Stomach smooth muscle (tissue), 2 donors: ENCODE results near the gene RNU1-2.
"Not testable (repeated sequence)": the region's sequence is repeated elsewhere in the genome, so short reads cannot be mapped to it uniquely, and the experiment has no call there.

Experiments
- H3K27ac ChIP-seq: one replicate; pipeline ENCODE4 v1.7.0; 2013; ENCODE audit warnings: mild to moderate bottlenecking, low read length, inconsistent platforms
- H3K27me3 ChIP-seq, 2 donors: one replicate each; pipeline ENCODE4 v1.7.0; 2013; ENCODE audit warnings: low read length in 2 of 2; ENCODE audit not compliant: insufficient read depth in 2 of 2, control insufficient read depth in 1 of 2
- H3K36me3 ChIP-seq, 2 donors: one replicate each; pipeline ENCODE4 v1.7.0; 2013; ENCODE audit warnings: low read length in 2 of 2; ENCODE audit not compliant: control insufficient read depth in 2 of 2, insufficient read depth in 2 of 2
- H3K4me1 ChIP-seq: one replicate; pipeline ENCODE4 v1.7.0; 2013; ENCODE audit warnings: low read length; ENCODE audit not compliant: control insufficient read depth, insufficient read depth
- H3K4me3 ChIP-seq, 2 donors: one replicate each; pipeline ENCODE4 v1.7.0; 2013; ENCODE audit warnings: low read length in 2 of 2
- H3K9ac ChIP-seq, 2 donors: one replicate each; pipeline ENCODE4 v1.7.0; 2013; ENCODE audit warnings: low read length in 2 of 2, mild to moderate bottlenecking in 1 of 2
- H3K9me3 ChIP-seq, 2 donors: one replicate each; pipeline ENCODE4 v1.7.0; 2013; ENCODE audit warnings: low read length in 2 of 2; ENCODE audit not compliant: control insufficient read depth in 2 of 2
- donor health status: healthy.
- donor health status: Pancreatic carcinoma.

RNU1-2 gene

GRCh38 chr1:16895598-16896315, at the start of gene RNU1-2:
TSS of gene RNU1-2 (plus strand) at chr1:16895980.
- H3K27me3 ChIP-seq, H3K4me1 ChIP-seq, H3K9me3 ChIP-seq, H3K36me3 ChIP-seq: not testable (repeated sequence)
- H3K4me3 ChIP-seq = peak within 1 kb of the TSS; percentile 53 to 67
- H3K9ac ChIP-seq = peak within 1 kb of the TSS; percentile 48 to 85
- H3K27ac ChIP-seq = peak within 1 kb of the TSS; percentile 85

- H3K4me3 ChIP-seq, H3K27me3 ChIP-seq, H3K36me3 ChIP-seq, H3K9me3 ChIP-seq, H3K9ac ChIP-seq, H3K27ac ChIP-seq, H3K4me1 ChIP-seq: not testable (repeated sequence)
These were observed 39.6 kb upstream of the RNU1-2 start for GRCh38 chr1:16856201-16856600.

- not testable (repeated sequence) for H3K27me3 ChIP-seq, H3K9me3 ChIP-seq, H3K36me3 ChIP-seq, H3K9ac ChIP-seq, H3K4me3 ChIP-seq, H3K4me1 ChIP-seq, H3K27ac ChIP-seq
These were observed 36.4 kb upstream of the RNU1-2 start for GRCh38 chr1:16859167-16860041.

GRCh38 chr1:16860048-16860447, 35.7 kb upstream of the RNU1-2 start:
- H3K9ac ChIP-seq, H3K27me3 ChIP-seq, H3K9me3 ChIP-seq, H3K36me3 ChIP-seq, H3K4me1 ChIP-seq, H3K4me3 ChIP-seq, H3K27ac ChIP-seq: not testable (repeated sequence)

- not testable (repeated sequence) for H3K9ac ChIP-seq, H3K36me3 ChIP-seq, H3K9me3 ChIP-seq, H3K4me1 ChIP-seq, H3K27me3 ChIP-seq, H3K27ac ChIP-seq, H3K4me3 ChIP-seq
These were observed 33.9 kb upstream of the RNU1-2 start for GRCh38 chr1:16861832-16862245.

- H3K27me3 ChIP-seq, H3K9me3 ChIP-seq, H3K27ac ChIP-seq, H3K4me3 ChIP-seq, H3K9ac ChIP-seq, H3K36me3 ChIP-seq, H3K4me1 ChIP-seq: not testable (repeated sequence)
These were observed 33.4 kb upstream of the RNU1-2 start for GRCh38 chr1:16862415-16862814.

GRCh38 chr1:16863024-16863423, 32.8 kb upstream of the RNU1-2 start:
- not testable (repeated sequence) for H3K9me3 ChIP-seq, H3K27ac ChIP-seq, H3K36me3 ChIP-seq, H3K4me3 ChIP-seq, H3K9ac ChIP-seq, H3K4me1 ChIP-seq, H3K27me3 ChIP-seq

GRCh38 chr1:16866926-16867707, 28.7 kb upstream of the RNU1-2 start:
- H3K36me3 ChIP-seq, H3K9me3 ChIP-seq, H3K4me3 ChIP-seq, H3K27me3 ChIP-seq, H3K9ac ChIP-seq, H3K27ac ChIP-seq, H3K4me1 ChIP-seq: not testable (repeated sequence)

GRCh38 chr1:16868787-16869186, 27.0 kb upstream of the RNU1-2 start:
- H3K27ac ChIP-seq, H3K4me3 ChIP-seq, H3K9me3 ChIP-seq, H3K9ac ChIP-seq, H3K36me3 ChIP-seq, H3K27me3 ChIP-seq, H3K4me1 ChIP-seq: not testable (repeated sequence)

- not testable (repeated sequence) for H3K4me1 ChIP-seq, H3K36me3 ChIP-seq, H3K9me3 ChIP-seq, H3K9ac ChIP-seq, H3K27me3 ChIP-seq, H3K4me3 ChIP-seq, H3K27ac ChIP-seq
These were observed 25.8 kb upstream of the RNU1-2 start for GRCh38 chr1:16869996-16870395.
